Keratinocyte (primary cell): ENCODE measurements around the gene CTRB1.

Experiments used
- CTCF ChIP-seq, 3 experiments: IDR thresholded peaks in 1 of 3; conservative IDR thresholded peaks in 1 of 3; optimal IDR thresholded peaks in 1 of 3; 2 replicates in 2 of 3; 3 replicates in 1 of 3; pipeline versions ENCODE3 to v1.5.1; 2011; ENCODE audit warnings: low read length in 3 of 3, mild to moderate bottlenecking in 3 of 3, moderate library complexity in 2 of 3, control low read depth in 1 of 3, inconsistent platforms in 1 of 3; ENCODE audit not compliant: insufficient read depth in 2 of 3; ENCODE audit errors: extremely low read depth in 1 of 3
- EZH2 ChIP-seq: IDR thresholded peaks from one replicate; pipeline ENCODE4 v1.6.1; 2012; ENCODE audit warnings: inconsistent platforms, mild to moderate bottlenecking, low read length, moderate library complexity

- TF ChIP-seq CTCF (optimal IDR thresholded peaks at IDR 0.05 in 1 of 3, IDR thresholded peaks at IDR 0.05 in 1 of 3, conservative IDR thresholded peaks at IDR 0.05 in 1 of 3; ENCODE audit: extremely low read depth in 1 of 3, insufficient read depth in 2 of 3, low read length in 3 of 3): no peak
- no peak for TF ChIP-seq EZH2
These were observed 44.6 kb downstream of the CTRB1 start for GRCh38 chr16:75263291-75263962.
